Hepatocyte (in vitro differentiated cells): ENCODE results near the gene CACNA1B. TPM values are rescaled to one million over a fixed set of nuclear protein-coding genes. Genes with fewer than 3 reads are reported as not detected.

Experiments
- DNase-seq: peaks from one replicate; pipeline ENCODE4 v3.0.0-alpha.2; 2016; ENCODE audit warnings: low spot score
- H2AFZ ChIP-seq: fragments of 200-600 bp; sonication (generic); 2 replicates; pipeline ENCODE4 v1.6.0; 2016; ENCODE audit warnings: antibody characterized with exemption, mild to moderate bottlenecking
- H3K27ac ChIP-seq: fragments of 200-600 bp; sonication (generic); 2 replicates; pipeline ENCODE4 v1.5.1; 2016; ENCODE audit warnings: mild to moderate bottlenecking
- H3K27me3 ChIP-seq: fragments of 200-600 bp; sonication (generic); 2 replicates; pipeline ENCODE4 v1.6.1; 2016
- H3K36me3 ChIP-seq: fragments of 200-600 bp; sonication (generic); replicated peaks from 2 replicates; pipeline ENCODE4 v1.5.1; 2016; ENCODE audit warnings: low read depth; ENCODE audit not compliant: insufficient read depth
- H3K4me1 ChIP-seq: fragments of 200-600 bp; sonication (generic); 2 replicates; pipeline ENCODE4 v1.5.1; 2016; ENCODE audit warnings: mild to moderate bottlenecking, moderate library complexity; ENCODE audit not compliant: insufficient read depth
- H3K4me2 ChIP-seq: fragments of 200-600 bp; sonication (generic); 2 replicates; pipeline ENCODE4 v1.6.0; 2016
- H3K4me3 ChIP-seq: fragments of 200-600 bp; sonication (generic); 2 replicates; pipeline ENCODE4 v1.5.1; 2016; ENCODE audit warnings: mild to moderate bottlenecking
- H3K79me2 ChIP-seq: fragments of 200-600 bp; sonication (generic); 2 replicates; pipeline ENCODE4 v1.6.0; 2017; ENCODE audit warnings: mild to moderate bottlenecking
- H3K9me2 ChIP-seq: fragments of 200-600 bp; sonication (generic); replicated peaks from 2 replicates; pipeline ENCODE4 v1.6.0; 2017; ENCODE audit warnings: mild to moderate bottlenecking; ENCODE audit not compliant: insufficient read depth
- H3K9me3 ChIP-seq: fragments of 200-600 bp; sonication (generic); 2 replicates; pipeline ENCODE4 v1.5.1; 2016; ENCODE audit warnings: low read depth, mild to moderate bottlenecking
- H4K20me1 ChIP-seq: fragments of 200-600 bp; sonication (generic); 2 replicates; pipeline ENCODE4 v1.6.0; 2016; ENCODE audit warnings: mild to moderate bottlenecking; ENCODE audit not compliant: insufficient read depth, poor library complexity, severe bottlenecking
- EZH2 ChIP-seq: fragments of 200-600 bp; sonication (generic); IDR thresholded peaks from 2 replicates; pipeline ENCODE4 v1.6.1; 2016; ENCODE audit warnings: antibody characterized with exemption, mild to moderate bottlenecking, borderline replicate concordance
- EZH2phosphoT487 ChIP-seq: fragments of 200-600 bp; sonication (generic); IDR thresholded peaks from one replicate; pipeline ENCODE4 v1.6.1; 2018; ENCODE audit warnings: antibody characterized with exemption, mild to moderate bottlenecking, low read depth, moderate library complexity; ENCODE audit not compliant: unreplicated experiment, severe bottlenecking
- WGBS: methylation state at CpG from one replicate; pipeline ENCODE4 v1.1.6; 2016; ENCODE audit warnings: low lambda C conversion rate; ENCODE audit errors: missing lambda C conversion rate; 5-methylcytosine and 5-hydroxymethylcytosine counted together
- polyA plus RNA-seq: library from polyadenylated mRNA; unstranded; fragments of >200 nt; fragmentation: Nextera tagmentation; extraction: Ambion mirVana; gene quantifications from 2 replicates; pipeline ENCODE4 v1.2.1, GENCODE V29; 2016
- total RNA-seq: library from RNA; depleted of rRNA; stranded (reverse); fragments of >200 nt; gene quantifications from 2 replicates; pipeline ENCODE4 v1.2.3, GENCODE V29; 2014
- TF ChIP-seq, protein P1 (sequence below): fragments of 200-600 bp; sonication (generic); IDR thresholded peaks from 2 replicates; pipeline ENCODE4 v1.5.1; 2016; ENCODE audit warnings: antibody characterized with exemption, mild to moderate bottlenecking; ENCODE audit not compliant: poor library complexity

CACNA1B gene
- total and polyA plus RNA-seq, 2 experiments from 2014 or later: 0.30 to 0.39 TPM

DNA sequence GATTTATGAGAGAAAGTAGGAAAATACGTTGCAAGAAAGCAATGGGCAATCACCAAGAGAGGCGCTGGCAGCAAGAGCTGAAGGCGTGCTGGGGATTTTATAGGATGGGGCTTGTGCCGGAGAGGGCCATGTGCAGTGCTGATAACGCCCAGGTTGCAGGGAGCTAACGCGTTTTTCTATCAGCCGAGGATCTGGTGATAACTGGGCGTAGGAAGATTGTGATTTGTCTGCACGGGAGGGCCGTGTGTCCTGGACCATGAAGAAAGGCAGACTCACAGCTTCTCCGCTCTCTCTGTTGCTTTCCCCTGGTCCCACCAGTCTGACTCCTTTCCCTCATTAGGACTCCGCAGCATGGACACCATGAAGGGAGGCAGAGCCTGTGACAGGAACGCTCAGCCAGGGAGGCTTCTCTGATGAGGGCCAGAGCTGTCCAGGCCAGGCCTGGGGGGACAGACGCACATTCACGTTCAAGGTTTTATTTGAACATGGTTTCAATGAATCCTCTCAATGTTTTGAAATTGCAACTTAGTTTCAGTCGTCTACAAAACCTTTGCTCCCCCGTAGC lies 11.9 kb upstream of the CACNA1B start:
- WGBS: 50% methylated on average over 18 of the region's 18 CpGs
- no peaks in the 10 kb centered on the region for H3K27me3 ChIP-seq
- no peaks in the 10 kb centered on the region for H3K36me3 ChIP-seq

DNA sequence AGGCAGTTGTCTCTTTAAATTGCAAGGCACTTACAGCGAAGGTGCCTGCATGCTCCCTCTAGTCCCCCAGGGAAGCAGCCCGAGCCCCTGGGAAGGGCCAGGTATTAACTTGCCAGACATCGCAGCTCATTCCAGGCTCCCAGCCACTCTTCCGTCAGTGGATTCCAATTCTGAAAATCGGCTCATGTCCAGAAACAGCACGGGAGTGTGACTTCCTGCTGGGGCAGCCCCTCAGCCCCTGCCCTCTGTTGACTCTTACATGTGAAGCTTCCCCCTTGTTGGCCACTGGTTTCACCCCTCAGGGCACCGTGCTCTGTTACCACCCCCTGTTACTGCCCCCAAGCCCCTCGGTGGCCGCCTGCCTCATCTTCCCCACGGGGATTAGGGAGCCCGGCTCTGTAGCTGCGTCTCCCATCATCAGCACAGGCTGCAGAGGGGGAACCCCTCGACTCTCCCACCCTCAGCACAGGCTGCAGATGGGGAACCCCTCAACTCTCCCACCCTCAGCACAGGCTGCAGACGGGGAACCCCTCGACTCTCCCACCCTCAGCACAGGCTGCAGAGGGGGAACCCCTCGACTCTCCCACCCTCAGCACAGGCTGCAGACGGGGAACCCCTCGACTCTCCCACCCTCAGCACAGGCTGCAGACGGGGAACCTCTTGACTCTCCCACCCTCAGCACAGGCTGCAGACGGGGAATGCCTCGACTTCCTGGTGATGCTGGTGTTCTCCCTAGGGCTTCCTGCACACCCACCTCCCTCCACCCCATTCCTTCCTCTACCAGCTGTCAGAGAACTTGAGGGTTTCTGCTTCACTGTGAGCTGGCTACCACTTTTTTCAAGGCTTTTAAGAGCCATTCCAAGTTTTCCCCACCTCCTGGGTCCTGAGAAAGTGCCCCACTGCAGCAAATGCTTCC lies 11.1 kb upstream of the CACNA1B start:
- WGBS: 53% methylated on average over 16 of the region's 21 CpGs

More for the DNA sequence above, 11.9 kb upstream of the CACNA1B start:
- Histone ChIP-seq H3K4me2 (no peak overlapping the region), H3K9me3 (no peaks in the 10 kb centered on the region), H3K79me2 (no peaks in the 10 kb centered on the region), H3K27ac (no peak overlapping the region), H4K20me1 (no peaks in the 10 kb centered on the region), H3K9me2 (no peaks in the 10 kb centered on the region), H2AFZ (no peak overlapping the region), H3K4me1 (no peaks in the 10 kb centered on the region), H3K4me3 (no peak overlapping the region)
- no peak for DNase-seq
- TF ChIP-seq EZH2phosphoT487 (no peak), EZH2 (no peak)
- TF ChIP-seq, protein P1, sequence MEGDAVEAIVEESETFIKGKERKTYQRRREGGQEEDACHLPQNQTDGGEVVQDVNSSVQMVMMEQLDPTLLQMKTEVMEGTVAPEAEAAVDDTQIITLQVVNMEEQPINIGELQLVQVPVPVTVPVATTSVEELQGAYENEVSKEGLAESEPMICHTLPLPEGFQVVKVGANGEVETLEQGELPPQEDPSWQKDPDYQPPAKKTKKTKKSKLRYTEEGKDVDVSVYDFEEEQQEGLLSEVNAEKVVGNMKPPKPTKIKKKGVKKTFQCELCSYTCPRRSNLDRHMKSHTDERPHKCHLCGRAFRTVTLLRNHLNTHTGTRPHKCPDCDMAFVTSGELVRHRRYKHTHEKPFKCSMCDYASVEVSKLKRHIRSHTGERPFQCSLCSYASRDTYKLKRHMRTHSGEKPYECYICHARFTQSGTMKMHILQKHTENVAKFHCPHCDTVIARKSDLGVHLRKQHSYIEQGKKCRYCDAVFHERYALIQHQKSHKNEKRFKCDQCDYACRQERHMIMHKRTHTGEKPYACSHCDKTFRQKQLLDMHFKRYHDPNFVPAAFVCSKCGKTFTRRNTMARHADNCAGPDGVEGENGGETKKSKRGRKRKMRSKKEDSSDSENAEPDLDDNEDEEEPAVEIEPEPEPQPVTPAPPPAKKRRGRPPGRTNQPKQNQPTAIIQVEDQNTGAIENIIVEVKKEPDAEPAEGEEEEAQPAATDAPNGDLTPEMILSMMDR: no peak

DNA sequence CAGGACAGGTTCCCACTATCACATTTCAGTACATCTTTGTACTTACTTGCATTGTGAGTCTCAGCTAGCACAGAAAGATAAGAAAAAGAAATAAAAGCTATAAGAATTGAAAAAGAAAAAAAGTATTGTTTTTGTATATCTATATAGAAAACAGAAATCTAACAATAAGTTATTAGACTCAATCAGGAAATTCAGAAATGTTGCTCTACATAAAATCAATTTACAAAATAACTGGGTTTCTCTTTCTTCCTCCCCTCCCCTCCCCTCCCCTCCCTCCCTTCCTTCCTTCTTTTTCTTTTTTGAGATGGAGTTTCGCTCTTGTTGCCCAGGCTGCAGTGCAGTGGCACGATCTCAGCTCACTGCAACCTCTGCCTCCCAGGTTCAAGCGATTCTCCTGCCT lies 7.2 kb upstream of the CACNA1B start:
- H3K79me2 ChIP-seq: no peaks in the 10 kb centered on the region
- no peak overlapping the region for H3K4me2 ChIP-seq
- H3K27ac ChIP-seq: no peak overlapping the region
- no peaks in the 10 kb centered on the region for H3K9me3 ChIP-seq
- H3K36me3 ChIP-seq: no peaks in the 10 kb centered on the region
- no peak overlapping the region for H3K4me3 ChIP-seq
- WGBS: 84% methylated on average over 3 of the region's 3 CpGs
- DNase-seq: no peak
- no peaks in the 10 kb centered on the region for H3K4me1 ChIP-seq
- H4K20me1 ChIP-seq: no peaks in the 10 kb centered on the region
- H2AFZ ChIP-seq: no peak overlapping the region
- peaks cover 3% of the 10 kb centered on the region for H3K27me3 ChIP-seq
- TF ChIP-seq EZH2phosphoT487 (no peak), EZH2 (no peak)
- TF ChIP-seq, protein P1: no peak
- H3K9me2 ChIP-seq: no peaks in the 10 kb centered on the region

More for the DNA sequence above, 11.1 kb upstream of the CACNA1B start:
- H3K4me1 ChIP-seq: no peaks in the 10 kb centered on the region
- TF ChIP-seq EZH2: no peak
- TF ChIP-seq, protein P1: no peak
- no peak for TF ChIP-seq EZH2phosphoT487
- no peaks in the 10 kb centered on the region for H3K79me2 ChIP-seq
- H4K20me1 ChIP-seq: no peaks in the 10 kb centered on the region
- no peak overlapping the region for H3K4me3 ChIP-seq
- H3K36me3 ChIP-seq: no peaks in the 10 kb centered on the region
- no peaks in the 10 kb centered on the region for H3K9me2 ChIP-seq
- H3K9me3 ChIP-seq: no peaks in the 10 kb centered on the region
- no peaks in the 10 kb centered on the region for H3K27me3 ChIP-seq
- no peak for DNase-seq
- no peak overlapping the region for H3K4me2 ChIP-seq
- H3K27ac ChIP-seq: no peak overlapping the region
- no peak overlapping the region for H2AFZ ChIP-seq
